Measurements from ENCODE around the gene PTPRN2.
"Not testable (repeated sequence)": the region's sequence is repeated elsewhere in the genome, so short reads cannot be mapped to it uniquely, and the experiment has no call there.

PTPRN2 gene

GRCh38 chr7:158300427-158300826, 287.2 kb downstream of the PTPRN2 start:
- H3K4me3 ChIP-seq (ENCODE audit: low read depth, low read length), result no peak overlapping the region
- TF ChIP-seq CTCF (conservative IDR thresholded peaks at IDR 0.05; ENCODE audit: low read depth, low read length), result no peak
- no peak for DNase-seq (ENCODE audit: low read depth)

GRCh38 chr7:158299607-158300006, 288.0 kb downstream of the PTPRN2 start:
- TF ChIP-seq CTCF (conservative IDR thresholded peaks at IDR 0.05; ENCODE audit: low read depth, low read length), result no peak
- DNase-seq (ENCODE audit: low read depth), result no peak
- H3K4me3 ChIP-seq (ENCODE audit: low read depth, low read length), result no peak overlapping the region

- H3K4me3 ChIP-seq (ENCODE audit: low read depth, low read length), result no peak overlapping the region
- no peak for TF ChIP-seq CTCF (conservative IDR thresholded peaks at IDR 0.05; ENCODE audit: low read depth, low read length)
- no peak for DNase-seq (ENCODE audit: low read depth)
Observed at GRCh38 chr7:158296798-158297104, 290.9 kb downstream of the PTPRN2 start.

- TF ChIP-seq CTCF (conservative IDR thresholded peaks at IDR 0.05; ENCODE audit: low read depth, low read length), result no peak
- no peak overlapping the region for H3K4me3 ChIP-seq (ENCODE audit: low read depth, low read length)
- no peak for DNase-seq (ENCODE audit: low read depth)
Observed at GRCh38 chr7:158295966-158296797, 291.4 kb downstream of the PTPRN2 start.

- DNase-seq (ENCODE audit: low read depth); H3K4me3 ChIP-seq (ENCODE audit: low read depth, low read length): not testable (repeated sequence)
Observed at GRCh38 chr7:158294468-158295215, 293.0 kb downstream of the PTPRN2 start.

- no peak for DNase-seq (ENCODE audit: low read depth)
- no peak overlapping the region for H3K4me3 ChIP-seq (ENCODE audit: low read depth, low read length)
- TF ChIP-seq CTCF (conservative IDR thresholded peaks at IDR 0.05; ENCODE audit: low read depth, low read length), result no peak
Observed at GRCh38 chr7:158292948-158293347, 294.7 kb downstream of the PTPRN2 start.

- no peak overlapping the region for H3K4me3 ChIP-seq (ENCODE audit: low read depth, low read length)
- TF ChIP-seq CTCF (conservative IDR thresholded peaks at IDR 0.05; ENCODE audit: low read depth, low read length), result no peak
- no peak for DNase-seq (ENCODE audit: low read depth)
Observed at GRCh38 chr7:158291998-158292397, 295.6 kb downstream of the PTPRN2 start.

Measured in choroid plexus epithelial cell (primary cell).